Astrocyte of the spinal cord (primary cell): ENCODE measurements around the gene BTBD9.

Source experiments
- DNase-seq: peaks from one replicate; pipeline ENCODE4 v3.0.0; 2011; ENCODE audit warnings: low read depth, low spot score
- H3K4me3 ChIP-seq: 2 replicates; pipeline ENCODE4 v1.5.1; 2011; ENCODE audit warnings: low read depth, mild to moderate bottlenecking, low read length, moderate library complexity
- in situ Hi-C: cut with HindIII; loops from 2 replicates; pipeline ENCODE4 v1.10.0; 2017; ENCODE audit warnings: low sequenced_read_pairs
- TF ChIP-seq, protein P1 (sequence below): IDR thresholded peaks from 2 replicates; pipeline ENCODE4 v1.5.1; 2012; ENCODE audit warnings: low read depth, mild to moderate bottlenecking, low read length, inconsistent platforms

Gene BTBD9

DNA sequence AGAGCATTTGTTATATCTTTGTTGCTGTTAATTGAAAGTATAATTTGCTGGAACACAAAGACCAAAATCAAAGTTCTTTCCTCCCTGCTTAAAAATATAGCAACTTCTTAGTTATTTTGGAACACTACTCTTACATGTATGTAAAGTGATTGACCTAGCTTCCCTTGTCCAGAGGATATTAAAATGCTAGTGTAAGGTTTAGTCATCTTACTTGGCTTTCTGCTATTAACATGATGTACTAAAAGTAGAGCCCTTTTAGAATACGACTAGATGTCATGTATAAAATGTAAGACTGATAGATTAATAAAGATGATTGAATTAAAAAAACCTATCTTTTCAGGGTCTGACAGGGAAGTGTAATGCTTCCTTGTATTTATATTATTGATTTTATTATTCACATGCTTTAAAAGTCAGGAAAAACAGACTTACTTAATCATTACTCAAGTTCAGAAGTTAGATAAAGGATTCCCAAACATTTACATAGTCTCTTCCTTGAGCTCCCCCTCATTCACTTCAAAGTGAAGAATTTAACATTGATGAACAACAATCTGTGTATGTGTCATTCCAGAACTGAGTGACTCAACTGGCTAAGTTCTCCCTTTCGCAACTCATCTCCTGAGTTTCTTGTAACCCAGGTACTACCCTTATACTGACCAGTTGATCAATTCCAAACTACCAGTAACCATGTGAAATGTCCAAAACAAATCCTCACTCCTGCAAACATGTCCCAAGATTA lies 50.9 kb downstream of the BTBD9 start:
- H3K4me3 ChIP-seq = no peak overlapping the region
- in situ Hi-C loops = no loop called here
- no peak for DNase-seq
- TF ChIP-seq, protein P1, sequence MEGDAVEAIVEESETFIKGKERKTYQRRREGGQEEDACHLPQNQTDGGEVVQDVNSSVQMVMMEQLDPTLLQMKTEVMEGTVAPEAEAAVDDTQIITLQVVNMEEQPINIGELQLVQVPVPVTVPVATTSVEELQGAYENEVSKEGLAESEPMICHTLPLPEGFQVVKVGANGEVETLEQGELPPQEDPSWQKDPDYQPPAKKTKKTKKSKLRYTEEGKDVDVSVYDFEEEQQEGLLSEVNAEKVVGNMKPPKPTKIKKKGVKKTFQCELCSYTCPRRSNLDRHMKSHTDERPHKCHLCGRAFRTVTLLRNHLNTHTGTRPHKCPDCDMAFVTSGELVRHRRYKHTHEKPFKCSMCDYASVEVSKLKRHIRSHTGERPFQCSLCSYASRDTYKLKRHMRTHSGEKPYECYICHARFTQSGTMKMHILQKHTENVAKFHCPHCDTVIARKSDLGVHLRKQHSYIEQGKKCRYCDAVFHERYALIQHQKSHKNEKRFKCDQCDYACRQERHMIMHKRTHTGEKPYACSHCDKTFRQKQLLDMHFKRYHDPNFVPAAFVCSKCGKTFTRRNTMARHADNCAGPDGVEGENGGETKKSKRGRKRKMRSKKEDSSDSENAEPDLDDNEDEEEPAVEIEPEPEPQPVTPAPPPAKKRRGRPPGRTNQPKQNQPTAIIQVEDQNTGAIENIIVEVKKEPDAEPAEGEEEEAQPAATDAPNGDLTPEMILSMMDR = no peak

DNA sequence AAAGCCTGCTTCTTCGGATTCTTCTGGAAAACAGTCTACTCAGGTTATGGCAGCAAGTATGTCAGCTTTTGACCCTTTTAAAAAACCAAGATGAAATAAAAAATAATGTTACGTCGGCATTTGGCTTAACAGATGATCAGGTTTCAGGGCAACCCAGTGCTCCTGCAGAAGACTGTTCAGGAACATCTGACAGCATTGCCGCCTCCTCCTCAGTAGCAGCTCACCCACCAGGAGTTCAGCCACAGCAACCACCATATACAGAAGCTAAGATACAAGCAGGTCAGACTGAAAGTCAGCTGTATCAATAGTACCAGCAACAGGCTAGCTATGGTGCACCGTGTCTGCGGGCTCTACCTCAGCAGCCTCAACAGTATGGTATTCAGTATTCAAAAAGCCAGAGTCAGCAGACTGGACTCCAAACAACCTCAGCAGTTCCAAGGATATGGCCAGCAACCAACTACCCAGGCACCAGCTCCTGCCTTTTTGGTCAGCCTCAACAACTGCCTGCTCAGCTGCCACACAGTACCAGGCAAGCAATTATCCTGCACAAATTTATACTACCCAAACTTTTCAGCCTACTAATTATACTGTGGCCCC lies 51.9 kb downstream of the BTBD9 start:
- no peak for DNase-seq
- no peak overlapping the region for H3K4me3 ChIP-seq
- in situ Hi-C loops = no loop called here
- TF ChIP-seq, protein P1 = no peak

DNA sequence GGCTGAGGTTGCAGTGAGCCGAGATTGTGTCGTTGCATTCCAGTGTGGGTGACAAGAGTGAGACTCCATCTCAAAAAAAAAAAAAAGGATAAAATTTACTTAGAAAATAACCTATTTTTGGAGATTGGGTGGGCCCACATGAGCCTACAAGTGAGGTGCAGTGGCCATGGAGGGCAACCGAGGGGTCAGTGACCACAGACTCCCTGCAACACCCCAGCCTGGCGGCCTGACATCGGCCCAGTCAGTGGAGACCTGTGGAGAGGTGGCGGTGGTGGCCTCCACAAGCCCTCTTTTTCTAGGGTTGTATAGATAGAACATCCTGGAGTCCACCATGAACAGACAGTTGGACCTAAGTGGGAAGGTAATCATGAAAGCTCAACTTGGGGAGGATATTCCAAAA lies 52.7 kb downstream of the BTBD9 start:
- no peak overlapping the region for H3K4me3 ChIP-seq
- no peak for DNase-seq
- in situ Hi-C loops = no loop called here
- TF ChIP-seq, protein P1 = no peak

DNA sequence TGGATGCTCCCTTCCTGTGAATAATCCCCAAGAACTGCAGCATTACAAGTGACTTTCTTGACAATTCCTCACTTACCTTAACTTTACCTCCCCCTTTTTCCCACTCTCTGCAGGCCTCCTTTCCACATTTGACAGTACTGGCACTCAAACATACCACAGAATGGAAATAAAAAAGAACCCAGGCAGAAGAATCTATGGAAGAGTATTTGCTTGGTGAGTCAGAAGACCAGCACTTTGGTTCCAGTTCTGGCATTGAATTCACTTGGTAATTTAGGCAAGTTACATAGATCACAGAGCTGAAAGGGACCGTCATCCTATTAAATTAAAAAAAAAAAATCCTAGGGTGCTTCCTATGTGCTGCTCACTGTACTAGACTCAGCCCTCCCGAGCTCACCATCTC lies 55.0 kb downstream of the BTBD9 start:
- DNase-seq = no peak
- TF ChIP-seq, protein P1 = no peak
- H3K4me3 ChIP-seq = no peak overlapping the region
- in situ Hi-C loops = no loop called here

DNA sequence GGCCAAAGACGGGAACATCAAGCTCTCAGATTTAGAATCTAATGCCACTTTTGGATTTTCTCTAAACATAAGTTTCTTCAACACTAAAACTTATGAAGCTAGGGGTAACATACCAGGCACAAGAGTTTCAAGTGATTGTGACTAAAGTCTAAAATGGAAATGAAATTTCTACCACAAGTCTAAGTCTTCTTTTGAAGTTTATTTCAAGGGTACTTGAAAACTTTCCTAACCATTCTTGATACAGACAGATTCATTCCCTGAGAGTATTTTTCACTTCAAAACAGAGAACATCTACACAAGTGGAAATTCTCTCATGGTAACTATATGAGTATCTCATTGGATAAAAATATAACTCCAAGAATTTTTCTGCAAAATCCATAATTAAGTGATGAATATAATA lies 56.2 kb downstream of the BTBD9 start:
- no peak for DNase-seq
- TF ChIP-seq, protein P1 = no peak
- H3K4me3 ChIP-seq = no peak overlapping the region
- in situ Hi-C loops = no loop called here

DNA sequence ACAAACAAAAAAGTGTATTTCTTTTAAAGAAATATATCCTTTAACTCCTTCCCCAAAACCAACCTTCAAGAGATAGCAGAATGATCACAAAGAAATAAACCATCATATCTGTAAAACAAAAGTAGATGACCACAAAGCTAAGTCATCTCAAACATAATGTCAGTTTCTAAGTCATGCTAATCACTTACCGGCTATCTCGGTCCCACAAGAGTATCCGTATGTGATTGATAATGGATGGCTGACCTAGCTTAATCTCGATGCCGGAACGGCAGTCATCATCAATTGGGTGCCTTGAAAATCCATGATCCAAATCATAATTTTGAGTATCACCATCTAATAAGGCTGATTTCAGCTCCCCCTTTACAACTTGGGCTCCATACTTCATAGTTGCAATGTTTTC lies 59.7 kb downstream of the BTBD9 start:
- no peak for DNase-seq
- H3K4me3 ChIP-seq = no peak overlapping the region
- TF ChIP-seq, protein P1 = no peak
- in situ Hi-C loops = no loop called here
